ENCODE results near the gene NPB. TPM values are rescaled to one million over a fixed set of nuclear protein-coding genes. Genes with fewer than 3 reads are reported as not detected.
A peak's percentile ranks its signal among the peaks of the same experiment; 100 is the strongest.

The NPB gene
- total RNA-seq, 1 donor from 2014 or later: 1.1 TPM

DNA sequence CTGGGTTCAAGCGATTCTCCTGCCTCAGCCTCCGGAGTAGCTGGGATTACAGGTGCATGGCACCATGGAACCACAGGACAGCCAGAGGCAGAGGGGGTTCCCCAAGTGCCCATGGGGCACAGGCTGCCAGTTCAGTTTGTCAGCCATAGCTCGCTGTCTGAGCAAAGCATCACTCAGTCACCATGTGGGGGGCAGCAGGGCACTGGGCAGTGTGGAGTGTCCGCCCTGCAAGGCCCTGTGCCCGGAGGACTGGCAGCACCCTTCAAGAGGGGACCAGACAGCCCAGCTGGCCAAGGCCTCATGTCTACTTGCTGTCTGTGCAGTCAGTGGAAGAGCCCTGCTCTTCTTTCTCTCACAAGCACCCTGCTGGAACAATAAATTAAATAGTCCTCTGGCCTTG, 17.1 kb upstream of the NPB start:
- H3K27ac Mint-ChIP-seq (ENCODE audit: unreplicated experiment): no peak overlapping the region
- peaks cover 1% of the 10 kb centered on the region for H3K4me1 Mint-ChIP-seq
- TF ChIP-seq, protein P1, sequence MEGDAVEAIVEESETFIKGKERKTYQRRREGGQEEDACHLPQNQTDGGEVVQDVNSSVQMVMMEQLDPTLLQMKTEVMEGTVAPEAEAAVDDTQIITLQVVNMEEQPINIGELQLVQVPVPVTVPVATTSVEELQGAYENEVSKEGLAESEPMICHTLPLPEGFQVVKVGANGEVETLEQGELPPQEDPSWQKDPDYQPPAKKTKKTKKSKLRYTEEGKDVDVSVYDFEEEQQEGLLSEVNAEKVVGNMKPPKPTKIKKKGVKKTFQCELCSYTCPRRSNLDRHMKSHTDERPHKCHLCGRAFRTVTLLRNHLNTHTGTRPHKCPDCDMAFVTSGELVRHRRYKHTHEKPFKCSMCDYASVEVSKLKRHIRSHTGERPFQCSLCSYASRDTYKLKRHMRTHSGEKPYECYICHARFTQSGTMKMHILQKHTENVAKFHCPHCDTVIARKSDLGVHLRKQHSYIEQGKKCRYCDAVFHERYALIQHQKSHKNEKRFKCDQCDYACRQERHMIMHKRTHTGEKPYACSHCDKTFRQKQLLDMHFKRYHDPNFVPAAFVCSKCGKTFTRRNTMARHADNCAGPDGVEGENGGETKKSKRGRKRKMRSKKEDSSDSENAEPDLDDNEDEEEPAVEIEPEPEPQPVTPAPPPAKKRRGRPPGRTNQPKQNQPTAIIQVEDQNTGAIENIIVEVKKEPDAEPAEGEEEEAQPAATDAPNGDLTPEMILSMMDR (conservative IDR thresholded peaks at IDR 0.05): no peak
- H3K27me3 Mint-ChIP-seq (ENCODE audit: low read depth): no peaks in the 10 kb centered on the region
- peak overlapping the region; percentile 76 for H3K4me3 Mint-ChIP-seq
- peaks cover 29% of the 10 kb centered on the region for H3K36me3 Mint-ChIP-seq (ENCODE audit: low read depth)
- no peaks in the 10 kb centered on the region for H3K9me3 Mint-ChIP-seq
- DNase-seq (ENCODE audit: low read depth, low spot score): no peak

DNA sequence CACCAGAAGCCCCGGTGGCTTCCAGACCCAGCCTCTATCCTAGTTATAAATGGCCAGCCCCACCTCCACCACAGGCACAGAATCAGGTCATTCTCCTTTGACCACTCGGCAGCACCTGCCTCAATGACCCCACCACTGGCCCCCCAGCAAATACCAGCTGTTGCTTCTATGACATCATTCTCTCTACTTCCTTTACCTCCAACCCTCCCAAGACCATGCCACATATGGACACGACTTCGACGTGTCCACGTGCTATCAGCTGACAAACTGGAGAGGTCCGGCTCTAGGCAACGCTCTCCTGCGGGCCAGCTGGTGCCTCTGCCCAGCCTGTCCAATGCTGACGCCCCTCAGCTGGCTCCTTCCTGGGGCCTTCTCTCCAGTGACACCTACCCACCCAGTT, 16.6 kb upstream of the NPB start:
- H3K27ac Mint-ChIP-seq (ENCODE audit: unreplicated experiment): no peak overlapping the region
- H3K4me3 Mint-ChIP-seq: peak overlapping the region; percentile 76
- DNase-seq (ENCODE audit: low read depth, low spot score): no peak
- peaks cover 6% of the 10 kb centered on the region for H3K4me1 Mint-ChIP-seq
- no peaks in the 10 kb centered on the region for H3K9me3 Mint-ChIP-seq
- H3K36me3 Mint-ChIP-seq (ENCODE audit: low read depth): peaks cover 27% of the 10 kb centered on the region
- TF ChIP-seq, protein P1 (conservative IDR thresholded peaks at IDR 0.05): no peak
- no peaks in the 10 kb centered on the region for H3K27me3 Mint-ChIP-seq (ENCODE audit: low read depth)

DNA sequence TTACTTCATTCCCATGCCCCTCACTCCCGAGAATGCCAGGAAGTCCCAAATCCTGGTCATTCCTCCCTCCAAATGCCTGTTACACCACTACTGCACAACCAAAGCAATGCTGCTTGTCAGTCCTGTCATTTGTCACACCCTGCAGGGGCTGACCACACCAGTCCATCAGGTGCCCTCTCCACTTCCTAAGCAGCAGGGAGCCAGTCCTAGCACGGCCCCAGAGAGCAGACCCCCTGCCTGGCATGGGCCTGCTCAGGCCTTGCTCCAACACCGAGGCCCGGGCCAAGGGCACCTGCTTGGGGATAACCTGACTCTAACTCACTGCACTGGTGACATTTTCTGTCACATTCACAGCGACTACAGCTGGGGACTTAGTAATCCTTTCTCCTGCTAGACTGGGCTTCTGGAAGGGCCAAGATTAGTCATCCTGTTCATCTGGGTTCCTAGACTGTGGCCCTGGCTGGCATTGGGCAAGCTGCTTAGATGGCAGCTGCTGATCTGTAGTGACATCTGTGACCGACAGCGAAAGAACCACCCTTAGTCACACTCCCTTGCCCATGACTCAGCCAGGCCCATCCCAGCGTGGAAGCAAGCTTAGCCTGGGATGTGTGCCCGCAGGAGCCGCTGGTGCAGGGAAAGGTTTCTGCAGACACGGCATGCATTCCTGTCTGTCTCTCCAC, 16.0 kb upstream of the NPB start:
- TF ChIP-seq, protein P1 (conservative IDR thresholded peaks at IDR 0.05): no peak
- Mint-ChIP-seq H3K27ac (ENCODE audit: unreplicated experiment) (no peak overlapping the region), H3K4me3 (peak overlapping the region; percentile 76), H3K36me3 (ENCODE audit: low read depth) (peaks cover 27% of the 10 kb centered on the region), H3K4me1 (peaks cover 7% of the 10 kb centered on the region), H3K27me3 (ENCODE audit: low read depth) (no peaks in the 10 kb centered on the region), H3K9me3 (no peaks in the 10 kb centered on the region)
- no peak for DNase-seq (ENCODE audit: low read depth, low spot score)

DNA sequence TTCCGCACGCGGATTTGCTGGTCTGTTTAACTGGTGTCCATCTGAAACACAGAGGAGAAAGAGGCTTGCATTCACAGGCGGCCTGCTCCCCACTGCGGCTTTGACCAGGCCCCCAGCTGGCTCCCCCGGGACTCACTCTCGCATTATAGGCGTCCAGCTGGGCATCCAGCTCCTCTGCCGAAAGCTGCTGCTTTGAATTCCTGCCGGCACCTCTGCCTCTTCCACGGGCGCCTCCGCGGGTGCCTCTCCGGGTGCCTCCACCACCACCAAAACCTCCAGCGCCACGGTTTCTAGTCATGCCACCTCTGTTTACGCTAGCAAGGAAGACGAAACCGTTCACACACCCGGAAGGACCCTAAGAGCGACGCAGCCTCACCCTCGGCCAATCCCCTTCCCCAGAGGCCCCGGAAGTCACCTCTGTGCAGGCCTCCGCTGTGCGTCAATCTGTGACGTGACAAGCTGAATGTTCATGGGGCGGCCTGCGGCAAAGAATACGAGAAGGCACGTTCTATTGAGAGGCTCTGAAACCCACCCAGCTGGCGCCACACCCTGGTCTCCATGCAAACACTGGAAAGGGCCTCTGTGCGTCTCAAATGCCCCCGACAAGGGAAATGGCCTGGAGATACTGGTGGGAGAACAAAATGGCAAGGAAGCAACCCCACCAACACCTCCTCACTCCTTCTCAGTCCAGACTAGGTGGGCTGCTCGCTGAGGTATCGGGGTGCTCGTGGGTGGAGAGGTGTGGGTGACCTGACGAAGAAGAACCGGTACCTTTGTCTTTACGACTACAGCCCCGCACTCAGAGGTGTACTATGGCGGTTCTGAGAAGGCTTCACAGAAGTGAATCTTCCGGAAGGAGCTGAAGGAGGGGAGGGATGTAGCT, 13.7 kb upstream of the NPB start:
- Mint-ChIP-seq H3K27ac (ENCODE audit: unreplicated experiment) (no peak overlapping the region), H3K9me3 (no peaks in the 10 kb centered on the region), H3K27me3 (ENCODE audit: low read depth) (no peaks in the 10 kb centered on the region), H3K4me3 (peak overlapping the region; percentile 78), H3K4me1 (peaks cover 7% of the 10 kb centered on the region), H3K36me3 (ENCODE audit: low read depth) (peaks cover 26% of the 10 kb centered on the region)
- DNase-seq (ENCODE audit: low read depth, low spot score): no peak
- TF ChIP-seq, protein P1 (conservative IDR thresholded peaks at IDR 0.05): no peak

DNA sequence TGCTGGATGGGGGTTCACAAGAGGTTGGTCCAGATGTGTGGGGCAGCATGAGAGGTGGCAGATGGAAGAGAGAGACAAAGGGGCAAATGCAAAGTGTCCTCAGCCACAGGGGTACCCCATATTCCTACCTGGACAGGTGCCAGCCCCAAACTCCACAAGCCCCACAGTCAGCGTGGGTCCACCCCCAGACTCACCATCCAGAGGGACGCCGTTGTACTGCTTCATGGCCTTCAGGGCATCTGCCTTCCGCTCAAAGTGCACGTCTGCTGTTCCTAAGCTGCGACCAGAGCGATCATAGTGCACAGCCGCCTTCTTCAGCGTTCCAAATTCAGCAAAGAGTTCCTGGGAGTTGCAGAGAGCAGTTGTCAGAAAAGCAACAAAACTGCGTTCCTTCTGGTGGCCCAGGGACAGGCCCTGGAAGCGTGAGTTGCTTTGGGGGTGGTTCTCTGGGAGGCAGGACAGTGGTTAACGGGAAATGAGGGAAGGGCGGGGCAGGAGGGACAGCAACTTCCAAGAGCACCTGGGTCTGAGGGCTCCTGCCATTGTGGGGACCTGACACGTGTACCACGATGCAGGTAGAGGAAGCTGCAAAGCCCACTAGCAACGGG, 12.9 kb upstream of the NPB start:
- Mint-ChIP-seq H3K4me3 (peak overlapping the region; percentile 78), H3K27me3 (ENCODE audit: low read depth) (no peaks in the 10 kb centered on the region), H3K27ac (ENCODE audit: unreplicated experiment) (no peak overlapping the region), H3K4me1 (peaks cover 7% of the 10 kb centered on the region), H3K9me3 (no peaks in the 10 kb centered on the region), H3K36me3 (ENCODE audit: low read depth) (peaks cover 25% of the 10 kb centered on the region)
- TF ChIP-seq, protein P1 (conservative IDR thresholded peaks at IDR 0.05): no peak
- no peak for DNase-seq (ENCODE audit: low read depth, low spot score)

Data from neural crest cell (in vitro differentiated cells).